ENCODE data around the gene TNK1. TPM values are rescaled to one million over a fixed set of nuclear protein-coding genes. Genes with fewer than 3 reads are reported as not detected.

Gene TNK1
- total and polyA plus RNA-seq, 9 of the 15 experiments (the other 6 are each of a cell fraction or from before 2014, with no cell fraction given) = 0.28 to 5.2 (median 2.1) TPM

DNA sequence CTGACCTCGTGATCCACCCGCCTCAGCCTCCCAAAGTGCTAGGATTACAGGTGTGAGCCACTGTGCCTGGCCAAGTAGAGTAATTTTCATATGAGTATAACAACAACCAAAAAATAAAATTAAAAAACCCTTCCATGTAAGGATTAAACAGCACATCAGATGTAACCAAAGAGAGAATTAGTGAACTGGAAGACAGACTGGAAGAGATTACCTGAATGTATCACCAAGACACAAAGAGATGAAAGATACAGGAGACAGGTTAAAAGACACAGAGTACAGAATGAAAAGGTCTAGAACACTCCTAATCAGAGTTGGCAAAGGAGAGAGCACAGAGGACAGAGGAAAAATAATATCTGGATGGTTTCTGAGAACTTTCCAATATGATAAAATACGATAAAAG, 1.8 kb upstream of the TNK1 start:
- H2AFZ ChIP-seq (ENCODE audit: low read depth, low read length) = no peak overlapping the region
- no peak overlapping the region for H3K4me3 ChIP-seq
- ChIA-PET POLR2A (no interaction called here), CTCF (ENCODE audit: low intra/inter-chr PET ratio) (no interaction called here)
- no peak for ATAC-seq
- intact Hi-C loops (cut with micrococcal nuclease) (no loop called here), in situ Hi-C loops (cut with MboI) (no loop called here)
- BruUV-seq (replicated peaks) = no TSS peak
- no peak for FAIRE-seq
- no peaks in the 10 kb centered on the region for H3K36me3 ChIP-seq (ENCODE audit: control insufficient read depth, insufficient read depth, low read length)
- no peaks in the 10 kb centered on the region for H4K20me1 ChIP-seq (replicated peaks; ENCODE audit: control insufficient read depth, insufficient read depth, low read length)
- H3K27me3 ChIP-seq (ENCODE audit: control insufficient read depth in 2 of 2, insufficient read depth in 2 of 2, low read length in 2 of 2) = no peaks in the 10 kb centered on the region
- H3K4me1 ChIP-seq (replicated peaks in 1 of 2; ENCODE audit: control insufficient read depth in 2 of 2, insufficient read depth in 2 of 2, low read length in 2 of 2) = peaks cover 8 to 18% of the 10 kb centered on the region in 2 experiments; a peak in 4 of 5 replicates
- H3K4me2 ChIP-seq (ENCODE audit: insufficient read depth, low read length) = no peak overlapping the region
- peaks cover 2% of the 10 kb centered on the region; the same call in 1 of the 2 replicates for H3K9me3 ChIP-seq (replicated peaks; ENCODE audit: control insufficient read depth, insufficient read depth, low read depth, low read length)
- no peak overlapping the region for H3K27ac ChIP-seq (ENCODE audit: extremely low read depth, low read depth, low read length)
- no peaks in the 10 kb centered on the region; the same call in 2 of the 3 replicates for H3K79me2 ChIP-seq (ENCODE audit: control insufficient read depth, insufficient read depth, low read length)
- H3K9me1 ChIP-seq (ENCODE audit: control insufficient read depth, insufficient read depth, low read length) = no peaks in the 10 kb centered on the region
- 71% methylated on average over 3 of the region's 3 CpGs for WGBS (ENCODE audit: insufficient coverage, low coverage, missing lambda C conversion rate)
- H3K9ac ChIP-seq (ENCODE audit: insufficient read depth in 1 of 2, low read depth in 2 of 2, low read length in 2 of 2) = no peak overlapping the region
- DNase-seq (ENCODE audit: extremely low read depth in 1 of 4, low spot score in 3 of 4) = no peak
- TF ChIP-seq TRIM28 (IDR thresholded peaks at IDR 0.05) = peak; percentile 76; the same call in 1 of the 2 replicates
- no peak for TF ChIP-seq SIN3B (IDR thresholded peaks at IDR 0.05; ENCODE audit: low read depth)
- no peak for TF ChIP-seq E2F1 (CRISPR knock-in tag; IDR thresholded peaks at IDR 0.05)
- TF ChIP-seq SP1 (CRISPR knock-in tag; IDR thresholded peaks at IDR 0.05) = no peak
- no peak for TF ChIP-seq ETV6 (IDR thresholded peaks at IDR 0.05; ENCODE audit: borderline replicate concordance in 1 of 2, low read depth in 2 of 2, low read length in 1 of 2)
- TF ChIP-seq ETV6 (CRISPR knock-in tag; IDR thresholded peaks at IDR 0.05; ENCODE audit: borderline replicate concordance) = no peak
- TF ChIP-seq CBX3 (IDR thresholded peaks at IDR 0.05; ENCODE audit: borderline replicate concordance in 1 of 2, low read length in 2 of 2) = peak in 1 of 2 experiments; percentile 71; a peak in 1 of 3 replicates
- TF ChIP-seq BCOR (IDR thresholded peaks at IDR 0.05) = peak; percentile 62
- TF ChIP-seq ZFP30 (CRISPR knock-in tag; IDR thresholded peaks at IDR 0.05; ENCODE audit: borderline replicate concordance) = peak; percentile 62; the same call in 1 of the 2 replicates
- TF ChIP-seq ILF3 (IDR thresholded peaks at IDR 0.05; ENCODE audit: borderline replicate concordance) = no peak
- no peak for TF ChIP-seq MXI1 (IDR thresholded peaks at IDR 0.05; ENCODE audit: low read depth, low read length)
- TF ChIP-seq RBM25 (IDR thresholded peaks at IDR 0.05; ENCODE audit: low read depth, low read length, severe bottlenecking) = peak; percentile 44
- no peak for TF ChIP-seq JUNB (CRISPR knock-in tag; conservative IDR thresholded peaks at IDR 0.05)
- TF ChIP-seq KDM1A (IDR thresholded peaks at IDR 0.05) = peak in 1 of 2 experiments; percentile 36; a peak in 1 of 4 replicates
- TF ChIP-seq ZNF280A (IDR thresholded peaks at IDR 0.05; ENCODE audit: low read depth, partially characterized antibody) = peak; percentile 36
- TF ChIP-seq GTF2F1 (IDR thresholded peaks at IDR 0.05; ENCODE audit: low read depth, low read length) = no peak
- TF ChIP-seq, protein P1, sequence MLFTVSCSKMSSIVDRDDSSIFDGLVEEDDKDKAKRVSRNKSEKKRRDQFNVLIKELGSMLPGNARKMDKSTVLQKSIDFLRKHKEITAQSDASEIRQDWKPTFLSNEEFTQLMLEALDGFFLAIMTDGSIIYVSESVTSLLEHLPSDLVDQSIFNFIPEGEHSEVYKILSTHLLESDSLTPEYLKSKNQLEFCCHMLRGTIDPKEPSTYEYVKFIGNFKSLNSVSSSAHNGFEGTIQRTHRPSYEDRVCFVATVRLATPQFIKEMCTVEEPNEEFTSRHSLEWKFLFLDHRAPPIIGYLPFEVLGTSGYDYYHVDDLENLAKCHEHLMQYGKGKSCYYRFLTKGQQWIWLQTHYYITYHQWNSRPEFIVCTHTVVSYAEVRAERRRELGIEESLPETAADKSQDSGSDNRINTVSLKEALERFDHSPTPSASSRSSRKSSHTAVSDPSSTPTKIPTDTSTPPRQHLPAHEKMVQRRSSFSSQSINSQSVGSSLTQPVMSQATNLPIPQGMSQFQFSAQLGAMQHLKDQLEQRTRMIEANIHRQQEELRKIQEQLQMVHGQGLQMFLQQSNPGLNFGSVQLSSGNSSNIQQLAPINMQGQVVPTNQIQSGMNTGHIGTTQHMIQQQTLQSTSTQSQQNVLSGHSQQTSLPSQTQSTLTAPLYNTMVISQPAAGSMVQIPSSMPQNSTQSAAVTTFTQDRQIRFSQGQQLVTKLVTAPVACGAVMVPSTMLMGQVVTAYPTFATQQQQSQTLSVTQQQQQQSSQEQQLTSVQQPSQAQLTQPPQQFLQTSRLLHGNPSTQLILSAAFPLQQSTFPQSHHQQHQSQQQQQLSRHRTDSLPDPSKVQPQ (CRISPR knock-in tag; IDR thresholded peaks at IDR 0.05; ENCODE audit: borderline replicate concordance) = no peak
- TF ChIP-seq TCF7 (IDR thresholded peaks at IDR 0.05; ENCODE audit: borderline replicate concordance) = no peak
- TF ChIP-seq TRIM24 (IDR thresholded peaks at IDR 0.05) = 0 out of 4 replicates have a peak, but pooled peaks of 1 of the 2 experiments have one; percentile 18
